ENCODE results near the gene APOA5. TPM values are rescaled to one million over a fixed set of nuclear protein-coding genes. Genes with fewer than 3 reads are reported as not detected.
A peak's percentile ranks its signal among the peaks of the same experiment; 100 is the strongest.

Gene APOA5
- total and polyA plus RNA-seq, 2 of the 13 experiments (the other 11 are each of a cell fraction or from before 2014, with no cell fraction given): 44.0 to 49.1 TPM

DNA sequence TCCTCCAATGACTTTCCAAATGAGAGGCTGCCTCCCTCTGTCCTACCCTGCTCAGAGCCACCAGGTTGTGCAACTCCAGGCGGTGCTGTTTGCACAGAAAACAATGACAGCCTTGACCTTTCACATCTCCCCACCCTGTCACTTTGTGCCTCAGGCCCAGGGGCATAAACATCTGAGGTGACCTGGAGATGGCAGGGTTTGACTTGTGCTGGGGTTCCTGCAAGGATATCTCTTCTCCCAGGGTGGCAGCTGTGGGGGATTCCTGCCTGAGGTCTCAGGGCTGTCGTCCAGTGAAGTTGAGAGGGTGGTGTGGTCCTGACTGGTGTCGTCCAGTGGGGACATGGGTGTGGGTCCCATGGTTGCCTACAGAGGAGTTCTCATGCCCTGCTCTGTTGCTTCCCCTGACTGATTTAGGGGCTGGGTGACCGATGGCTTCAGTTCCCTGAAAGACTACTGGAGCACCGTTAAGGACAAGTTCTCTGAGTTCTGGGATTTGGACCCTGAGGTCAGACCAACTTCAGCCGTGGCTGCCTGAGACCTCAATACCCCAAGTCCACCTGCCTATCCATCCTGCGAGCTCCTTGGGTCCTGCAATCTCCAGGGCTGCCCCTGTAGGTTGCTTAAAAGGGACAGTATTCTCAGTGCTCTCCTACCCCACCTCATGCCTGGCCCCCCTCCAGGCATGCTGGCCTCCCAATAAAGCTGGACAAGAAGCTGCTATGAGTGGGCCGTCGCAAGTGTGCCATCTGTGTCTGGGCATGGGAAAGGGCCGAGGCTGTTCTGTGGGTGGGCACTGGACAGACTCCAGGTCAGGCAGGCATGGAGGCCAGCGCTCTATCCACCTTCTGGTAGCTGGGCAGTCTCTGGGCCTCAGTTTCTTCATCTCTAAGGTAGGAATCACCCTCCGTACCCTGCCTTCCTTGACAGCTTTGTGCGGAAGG is 40.9 kb upstream of the APOA5 start (continued):
- TF ChIP-seq, protein P1, sequence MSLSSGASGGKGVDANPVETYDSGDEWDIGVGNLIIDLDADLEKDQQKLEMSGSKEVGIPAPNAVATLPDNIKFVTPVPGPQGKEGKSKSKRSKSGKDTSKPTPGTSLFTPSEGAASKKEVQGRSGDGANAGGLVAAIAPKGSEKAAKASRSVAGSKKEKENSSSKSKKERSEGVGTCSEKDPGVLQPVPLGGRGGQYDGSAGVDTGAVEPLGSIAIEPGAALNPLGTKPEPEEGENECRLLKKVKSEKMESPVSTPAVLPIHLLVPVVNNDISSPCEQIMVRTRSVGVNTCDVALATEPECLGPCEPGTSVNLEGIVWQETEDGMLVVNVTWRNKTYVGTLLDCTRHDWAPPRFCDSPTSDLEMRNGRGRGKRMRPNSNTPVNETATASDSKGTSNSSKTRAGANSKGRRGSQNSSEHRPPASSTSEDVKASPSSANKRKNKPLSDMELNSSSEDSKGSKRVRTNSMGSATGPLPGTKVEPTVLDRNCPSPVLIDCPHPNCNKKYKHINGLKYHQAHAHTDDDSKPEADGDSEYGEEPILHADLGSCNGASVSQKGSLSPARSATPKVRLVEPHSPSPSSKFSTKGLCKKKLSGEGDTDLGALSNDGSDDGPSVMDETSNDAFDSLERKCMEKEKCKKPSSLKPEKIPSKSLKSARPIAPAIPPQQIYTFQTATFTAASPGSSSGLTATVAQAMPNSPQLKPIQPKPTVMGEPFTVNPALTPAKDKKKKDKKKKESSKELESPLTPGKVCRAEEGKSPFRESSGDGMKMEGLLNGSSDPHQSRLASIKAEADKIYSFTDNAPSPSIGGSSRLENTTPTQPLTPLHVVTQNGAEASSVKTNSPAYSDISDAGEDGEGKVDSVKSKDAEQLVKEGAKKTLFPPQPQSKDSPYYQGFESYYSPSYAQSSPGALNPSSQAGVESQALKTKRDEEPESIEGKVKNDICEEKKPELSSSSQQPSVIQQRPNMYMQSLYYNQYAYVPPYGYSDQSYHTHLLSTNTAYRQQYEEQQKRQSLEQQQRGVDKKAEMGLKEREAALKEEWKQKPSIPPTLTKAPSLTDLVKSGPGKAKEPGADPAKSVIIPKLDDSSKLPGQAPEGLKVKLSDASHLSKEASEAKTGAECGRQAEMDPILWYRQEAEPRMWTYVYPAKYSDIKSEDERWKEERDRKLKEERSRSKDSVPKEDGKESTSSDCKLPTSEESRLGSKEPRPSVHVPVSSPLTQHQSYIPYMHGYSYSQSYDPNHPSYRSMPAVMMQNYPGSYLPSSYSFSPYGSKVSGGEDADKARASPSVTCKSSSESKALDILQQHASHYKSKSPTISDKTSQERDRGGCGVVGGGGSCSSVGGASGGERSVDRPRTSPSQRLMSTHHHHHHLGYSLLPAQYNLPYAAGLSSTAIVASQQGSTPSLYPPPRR (CRISPR knock-in tag; IDR thresholded peaks at IDR 0.05; ENCODE audit: borderline replicate concordance): peak; percentile 98
- peak; percentile 71 for TF ChIP-seq ZNF772 (CRISPR knock-in tag; IDR thresholded peaks at IDR 0.05)
- TF ChIP-seq HDAC1 (CRISPR knock-in tag; IDR thresholded peaks at IDR 0.05): peak; percentile 99
- TF ChIP-seq, protein P2, sequence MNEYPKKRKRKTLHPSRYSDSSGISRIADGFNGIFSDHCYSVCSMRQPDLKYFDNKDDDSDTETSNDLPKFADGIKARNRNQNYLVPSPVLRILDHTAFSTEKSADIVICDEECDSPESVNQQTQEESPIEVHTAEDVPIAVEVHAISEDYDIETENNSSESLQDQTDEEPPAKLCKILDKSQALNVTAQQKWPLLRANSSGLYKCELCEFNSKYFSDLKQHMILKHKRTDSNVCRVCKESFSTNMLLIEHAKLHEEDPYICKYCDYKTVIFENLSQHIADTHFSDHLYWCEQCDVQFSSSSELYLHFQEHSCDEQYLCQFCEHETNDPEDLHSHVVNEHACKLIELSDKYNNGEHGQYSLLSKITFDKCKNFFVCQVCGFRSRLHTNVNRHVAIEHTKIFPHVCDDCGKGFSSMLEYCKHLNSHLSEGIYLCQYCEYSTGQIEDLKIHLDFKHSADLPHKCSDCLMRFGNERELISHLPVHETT (CRISPR knock-in tag; conservative IDR thresholded peaks at IDR 0.05): peak; percentile 70
- no peak for TF ChIP-seq SP2 (CRISPR knock-in tag; IDR thresholded peaks at IDR 0.05)
- TF ChIP-seq YEATS4 (CRISPR knock-in tag; IDR thresholded peaks at IDR 0.05; ENCODE audit: borderline replicate concordance): peak; percentile 90
- TF ChIP-seq NR3C1 (CRISPR knock-in tag; IDR thresholded peaks at IDR 0.05): no peak
- TF ChIP-seq ZNF10 (CRISPR knock-in tag; IDR thresholded peaks at IDR 0.05; ENCODE audit: borderline replicate concordance, low read depth): no peak
- TF ChIP-seq HDAC6 (IDR thresholded peaks at IDR 0.05; ENCODE audit: low read depth, low read length): no peak
- TF ChIP-seq ATM (IDR thresholded peaks at IDR 0.05; ENCODE audit: borderline replicate concordance): no peak
- no peak; the same call in 1 of the 2 replicates for TF ChIP-seq ZBTB42 (CRISPR knock-in tag; IDR thresholded peaks at IDR 0.05)
- TF ChIP-seq ELF4 (CRISPR knock-in tag; IDR thresholded peaks at IDR 0.05; ENCODE audit: borderline replicate concordance): no peak
- TF ChIP-seq KAT7 (CRISPR knock-in tag; IDR thresholded peaks at IDR 0.05; ENCODE audit: borderline replicate concordance): peak; percentile 73; the same call in 1 of the 2 replicates
- peak; percentile 95 for TF ChIP-seq TARDBP (CRISPR knock-in tag; IDR thresholded peaks at IDR 0.05)
- TF ChIP-seq TBX3 (IDR thresholded peaks at IDR 0.05; ENCODE audit: borderline replicate concordance): peak; percentile 88; the same call in 1 of the 2 replicates
- TF ChIP-seq PTBP1 (IDR thresholded peaks at IDR 0.05; ENCODE audit: low read depth, low read length, poor library complexity, severe bottlenecking): no peak
- TF ChIP-seq HDAC2 (CRISPR knock-in tag; IDR thresholded peaks at IDR 0.05): peak; percentile 100
- TF ChIP-seq ZNF577 (CRISPR knock-in tag; IDR thresholded peaks at IDR 0.05; ENCODE audit: borderline replicate concordance, low read depth): no peak
- peak; percentile 71 for TF ChIP-seq ARNT2 (CRISPR knock-in tag; IDR thresholded peaks at IDR 0.05; ENCODE audit: low read depth)
- TF ChIP-seq, protein P3, sequence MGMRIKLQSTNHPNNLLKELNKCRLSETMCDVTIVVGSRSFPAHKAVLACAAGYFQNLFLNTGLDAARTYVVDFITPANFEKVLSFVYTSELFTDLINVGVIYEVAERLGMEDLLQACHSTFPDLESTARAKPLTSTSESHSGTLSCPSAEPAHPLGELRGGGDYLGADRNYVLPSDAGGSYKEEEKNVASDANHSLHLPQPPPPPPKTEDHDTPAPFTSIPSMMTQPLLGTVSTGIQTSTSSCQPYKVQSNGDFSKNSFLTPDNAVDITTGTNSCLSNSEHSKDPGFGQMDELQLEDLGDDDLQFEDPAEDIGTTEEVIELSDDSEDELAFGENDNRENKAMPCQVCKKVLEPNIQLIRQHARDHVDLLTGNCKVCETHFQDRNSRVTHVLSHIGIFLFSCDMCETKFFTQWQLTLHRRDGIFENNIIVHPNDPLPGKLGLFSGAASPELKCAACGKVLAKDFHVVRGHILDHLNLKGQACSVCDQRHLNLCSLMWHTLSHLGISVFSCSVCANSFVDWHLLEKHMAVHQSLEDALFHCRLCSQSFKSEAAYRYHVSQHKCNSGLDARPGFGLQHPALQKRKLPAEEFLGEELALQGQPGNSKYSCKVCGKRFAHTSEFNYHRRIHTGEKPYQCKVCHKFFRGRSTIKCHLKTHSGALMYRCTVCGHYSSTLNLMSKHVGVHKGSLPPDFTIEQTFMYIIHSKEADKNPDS (CRISPR knock-in tag; IDR thresholded peaks at IDR 0.05): peak; percentile 76; the same call in 1 of the 2 replicates
- no peak for TF ChIP-seq U2AF2 (IDR thresholded peaks at IDR 0.05; ENCODE audit: low read depth, low read length)

Data from HepG2 (cell line).